ENCODE results near the gene PPFIA1.

Gene PPFIA1

GRCh38 chr11:70409871-70410270, 139.4 kb downstream of the PPFIA1 start:
- in situ Hi-C loops (cut with MboI; ENCODE audit: low sequenced_read_pairs), result no loop called here

- in situ Hi-C loops (cut with MboI; ENCODE audit: low sequenced_read_pairs), result no loop called here
Observed at GRCh38 chr11:70410276-70411205, 140.1 kb downstream of the PPFIA1 start.

- in situ Hi-C loops (cut with MboI; ENCODE audit: low sequenced_read_pairs), result no loop called here
Observed at GRCh38 chr11:70411713-70412452, 141.4 kb downstream of the PPFIA1 start.

GRCh38 chr11:70413151-70413550, 142.7 kb downstream of the PPFIA1 start:
- in situ Hi-C loops (cut with MboI; ENCODE audit: low sequenced_read_pairs), result no loop called here

GRCh38 chr11:70414341-70415100, 144.0 kb downstream of the PPFIA1 start:
- in situ Hi-C loops (cut with MboI; ENCODE audit: low sequenced_read_pairs), result no loop called here

- in situ Hi-C loops (cut with MboI; ENCODE audit: low sequenced_read_pairs), result no loop called here
Observed at GRCh38 chr11:70415191-70415590, 144.7 kb downstream of the PPFIA1 start.

- in situ Hi-C loops (cut with MboI; ENCODE audit: low sequenced_read_pairs), result no loop called here
Observed at GRCh38 chr11:70415642-70416395, 145.3 kb downstream of the PPFIA1 start.

- in situ Hi-C loops (cut with MboI; ENCODE audit: low sequenced_read_pairs), result no loop called here
Observed at GRCh38 chr11:70416881-70417280, 146.4 kb downstream of the PPFIA1 start.

GRCh38 chr11:70418130-70418529, 147.6 kb downstream of the PPFIA1 start:
- in situ Hi-C loops (cut with MboI; ENCODE audit: low sequenced_read_pairs), result no loop called here

GRCh38 chr11:70419307-70420007, 149.0 kb downstream of the PPFIA1 start:
- in situ Hi-C loops (cut with MboI; ENCODE audit: low sequenced_read_pairs), result no loop called here

- in situ Hi-C loops (cut with MboI; ENCODE audit: low sequenced_read_pairs), result no loop called here
Observed at GRCh38 chr11:70420008-70420464, 149.5 kb downstream of the PPFIA1 start.

- in situ Hi-C loops (cut with MboI; ENCODE audit: low sequenced_read_pairs), result no loop called here
Observed at GRCh38 chr11:70420496-70420895, 150.0 kb downstream of the PPFIA1 start.

- in situ Hi-C loops (cut with MboI; ENCODE audit: low sequenced_read_pairs), result no loop called here
Observed at GRCh38 chr11:70421123-70421522, 150.6 kb downstream of the PPFIA1 start.

GRCh38 chr11:70422692-70423522, 152.4 kb downstream of the PPFIA1 start:
- in situ Hi-C loops (cut with MboI; ENCODE audit: low sequenced_read_pairs), result no loop called here

GRCh38 chr11:70423523-70424505, 153.3 kb downstream of the PPFIA1 start:
- in situ Hi-C loops (cut with MboI; ENCODE audit: low sequenced_read_pairs), result no loop called here

- in situ Hi-C loops (cut with MboI; ENCODE audit: low sequenced_read_pairs), result no loop called here
Observed at GRCh38 chr11:70424765-70425344, 154.4 kb downstream of the PPFIA1 start.

- in situ Hi-C loops (cut with MboI; ENCODE audit: low sequenced_read_pairs), result no loop called here
Observed at GRCh38 chr11:70427436-70427835, 156.9 kb downstream of the PPFIA1 start.

Data from hTERT RPE-1 (cell line).